ENCODE results near the gene SLAIN2.

The SLAIN2 gene

DNA sequence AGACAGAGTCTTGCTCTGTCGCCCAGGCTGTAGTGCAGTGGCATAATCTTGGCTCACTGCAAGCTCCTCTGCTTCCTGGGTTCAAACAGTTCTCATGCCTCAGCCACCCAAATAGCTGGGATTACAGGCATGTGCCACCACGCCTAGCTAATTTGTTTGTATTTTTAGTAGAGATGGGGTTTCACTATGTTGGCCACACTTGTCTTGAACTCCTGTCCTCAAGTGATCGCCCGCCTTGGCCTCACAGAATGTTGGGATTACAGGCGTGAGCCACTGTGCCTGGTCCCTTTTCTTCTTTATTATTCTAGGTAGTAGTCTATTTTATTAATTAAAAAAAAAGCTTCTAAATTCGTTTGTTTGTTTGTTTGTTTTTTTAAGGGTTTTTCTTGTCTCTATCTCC is 59.1 kb downstream of the SLAIN2 start:
- no peak for TF ChIP-seq POLR2AphosphoS5 (IDR thresholded peaks at IDR 0.05; ENCODE audit: low read depth, low read length)
- TF ChIP-seq FOXP2 (optimal IDR thresholded peaks at IDR 0.05; ENCODE audit: borderline replicate concordance, extremely low read depth, extremely low read length, insufficient read depth) = no peak
- TF ChIP-seq, protein P1, sequence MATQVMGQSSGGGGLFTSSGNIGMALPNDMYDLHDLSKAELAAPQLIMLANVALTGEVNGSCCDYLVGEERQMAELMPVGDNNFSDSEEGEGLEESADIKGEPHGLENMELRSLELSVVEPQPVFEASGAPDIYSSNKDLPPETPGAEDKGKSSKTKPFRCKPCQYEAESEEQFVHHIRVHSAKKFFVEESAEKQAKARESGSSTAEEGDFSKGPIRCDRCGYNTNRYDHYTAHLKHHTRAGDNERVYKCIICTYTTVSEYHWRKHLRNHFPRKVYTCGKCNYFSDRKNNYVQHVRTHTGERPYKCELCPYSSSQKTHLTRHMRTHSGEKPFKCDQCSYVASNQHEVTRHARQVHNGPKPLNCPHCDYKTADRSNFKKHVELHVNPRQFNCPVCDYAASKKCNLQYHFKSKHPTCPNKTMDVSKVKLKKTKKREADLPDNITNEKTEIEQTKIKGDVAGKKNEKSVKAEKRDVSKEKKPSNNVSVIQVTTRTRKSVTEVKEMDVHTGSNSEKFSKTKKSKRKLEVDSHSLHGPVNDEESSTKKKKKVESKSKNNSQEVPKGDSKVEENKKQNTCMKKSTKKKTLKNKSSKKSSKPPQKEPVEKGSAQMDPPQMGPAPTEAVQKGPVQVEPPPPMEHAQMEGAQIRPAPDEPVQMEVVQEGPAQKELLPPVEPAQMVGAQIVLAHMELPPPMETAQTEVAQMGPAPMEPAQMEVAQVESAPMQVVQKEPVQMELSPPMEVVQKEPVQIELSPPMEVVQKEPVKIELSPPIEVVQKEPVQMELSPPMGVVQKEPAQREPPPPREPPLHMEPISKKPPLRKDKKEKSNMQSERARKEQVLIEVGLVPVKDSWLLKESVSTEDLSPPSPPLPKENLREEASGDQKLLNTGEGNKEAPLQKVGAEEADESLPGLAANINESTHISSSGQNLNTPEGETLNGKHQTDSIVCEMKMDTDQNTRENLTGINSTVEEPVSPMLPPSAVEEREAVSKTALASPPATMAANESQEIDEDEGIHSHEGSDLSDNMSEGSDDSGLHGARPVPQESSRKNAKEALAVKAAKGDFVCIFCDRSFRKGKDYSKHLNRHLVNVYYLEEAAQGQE (IDR thresholded peaks at IDR 0.05; ENCODE audit: insufficient read depth in 1 of 2, low read depth in 2 of 2, low read length in 2 of 2) = no peak
- TF ChIP-seq SIN3A (IDR thresholded peaks at IDR 0.05; ENCODE audit: borderline replicate concordance, insufficient read depth, low read length) = no peak

DNA sequence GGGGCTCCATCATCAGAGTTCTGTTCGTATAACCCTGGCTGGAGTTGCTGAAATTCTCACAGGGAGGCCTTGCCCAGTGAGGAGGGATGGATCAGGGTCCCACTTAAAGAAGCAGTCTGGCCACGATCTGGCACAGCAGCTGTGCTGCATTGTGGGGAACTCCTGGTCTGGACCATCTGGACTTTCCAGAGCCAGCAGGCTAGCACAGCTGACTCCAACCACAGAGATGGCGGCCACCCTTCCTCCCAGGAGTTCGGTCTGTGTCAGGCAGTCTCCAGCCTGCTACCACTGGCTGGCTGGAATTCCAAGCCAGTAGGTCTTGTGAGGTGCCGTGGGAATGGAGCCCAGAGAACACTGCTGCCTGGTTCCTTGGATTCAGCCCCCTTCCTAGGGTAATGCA is 62.0 kb downstream of the SLAIN2 start:
- no peak for TF ChIP-seq TAF1 (IDR thresholded peaks at IDR 0.05; ENCODE audit: borderline replicate concordance, insufficient read depth, low read length)

DNA sequence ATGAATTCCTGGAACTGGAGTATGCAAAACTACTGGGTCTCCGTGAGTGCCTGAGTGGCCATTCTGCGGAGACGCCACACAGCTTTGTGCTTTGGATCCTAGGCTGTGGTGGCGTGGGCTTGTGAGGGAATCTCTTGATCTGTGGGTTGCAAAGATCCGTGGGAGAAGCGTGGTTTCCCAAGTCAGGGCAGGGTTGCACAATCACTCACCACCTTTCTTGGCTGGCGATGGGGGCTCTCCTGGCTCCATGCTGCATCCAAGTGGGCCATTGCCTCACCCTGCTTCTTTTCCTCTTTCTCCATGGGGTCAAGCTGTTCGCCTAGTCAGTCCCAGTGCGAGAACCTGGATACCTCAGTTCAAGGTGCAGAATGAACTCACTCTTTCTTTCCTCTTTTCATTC is 62.5 kb downstream of the SLAIN2 start:
- TF ChIP-seq FOXP2 (optimal IDR thresholded peaks at IDR 0.05; ENCODE audit: borderline replicate concordance, extremely low read depth, extremely low read length, insufficient read depth) (no peak), SIN3A (IDR thresholded peaks at IDR 0.05; ENCODE audit: borderline replicate concordance, insufficient read depth, low read length) (no peak), POLR2AphosphoS5 (IDR thresholded peaks at IDR 0.05; ENCODE audit: low read depth, low read length) (no peak), TAF1 (IDR thresholded peaks at IDR 0.05; ENCODE audit: borderline replicate concordance, insufficient read depth, low read length) (no peak)
- TF ChIP-seq, protein P1 (IDR thresholded peaks at IDR 0.05; ENCODE audit: insufficient read depth in 1 of 2, low read depth in 2 of 2, low read length in 2 of 2) = no peak

DNA sequence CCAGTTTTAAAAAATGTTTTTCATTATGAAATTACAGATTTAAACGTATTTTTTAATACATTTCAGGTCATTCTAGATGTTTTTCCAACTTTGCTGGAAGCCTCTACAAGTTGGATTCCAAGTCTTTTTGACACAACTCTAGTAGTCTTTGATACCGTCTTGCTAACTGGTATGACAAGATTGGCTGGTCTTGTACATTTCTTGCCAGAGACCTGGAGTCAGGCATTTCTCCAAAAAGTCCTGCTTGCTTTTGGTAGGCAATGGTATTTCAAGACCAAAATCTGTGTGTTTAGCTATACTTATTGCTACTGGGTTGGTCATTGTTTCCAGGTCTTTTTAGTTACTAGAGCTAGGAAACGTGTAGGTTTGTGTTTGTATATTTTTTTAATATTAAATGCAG is 64.6 kb downstream of the SLAIN2 start:
- TF ChIP-seq TAF1 (IDR thresholded peaks at IDR 0.05; ENCODE audit: borderline replicate concordance, insufficient read depth, low read length) (no peak), FOXP2 (optimal IDR thresholded peaks at IDR 0.05; ENCODE audit: borderline replicate concordance, extremely low read depth, extremely low read length, insufficient read depth) (no peak), POLR2AphosphoS5 (IDR thresholded peaks at IDR 0.05; ENCODE audit: low read depth, low read length) (no peak), SIN3A (IDR thresholded peaks at IDR 0.05; ENCODE audit: borderline replicate concordance, insufficient read depth, low read length) (no peak)
- TF ChIP-seq, protein P1 (IDR thresholded peaks at IDR 0.05; ENCODE audit: insufficient read depth in 1 of 2, low read depth in 2 of 2, low read length in 2 of 2) = no peak

DNA sequence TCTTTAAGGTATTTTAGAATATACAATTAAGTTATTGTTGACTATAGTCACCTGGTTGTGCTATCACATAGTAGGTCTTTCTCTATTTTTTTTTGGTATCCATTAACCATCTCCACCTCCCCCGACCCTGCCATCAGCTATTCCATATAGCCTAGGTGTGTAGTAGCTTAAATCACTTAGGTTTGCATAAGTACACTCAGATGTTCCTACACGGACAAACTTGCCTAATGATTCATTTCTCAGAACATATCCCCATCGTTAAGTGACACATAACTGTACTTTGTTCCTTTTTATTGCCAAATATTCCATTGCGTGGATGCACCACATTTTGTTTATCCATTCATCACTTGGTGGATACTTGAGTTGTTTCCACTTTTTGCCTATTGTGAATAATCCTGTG is 67.9 kb downstream of the SLAIN2 start:
- TF ChIP-seq POLR2AphosphoS5 (IDR thresholded peaks at IDR 0.05; ENCODE audit: low read depth, low read length) = no peak
- TF ChIP-seq, protein P1 (IDR thresholded peaks at IDR 0.05; ENCODE audit: insufficient read depth in 1 of 2, low read depth in 2 of 2, low read length in 2 of 2) = no peak
- TF ChIP-seq SIN3A (IDR thresholded peaks at IDR 0.05; ENCODE audit: borderline replicate concordance, insufficient read depth, low read length) = no peak
- TF ChIP-seq FOXP2 (optimal IDR thresholded peaks at IDR 0.05; ENCODE audit: borderline replicate concordance, extremely low read depth, extremely low read length, insufficient read depth) = no peak
- no peak for TF ChIP-seq TAF1 (IDR thresholded peaks at IDR 0.05; ENCODE audit: borderline replicate concordance, insufficient read depth, low read length)

Data from PFSK-1 (cell line).